Thyroid gland (tissue), 4 donors: Measurements from ENCODE around the gene PGK1. TPM values are rescaled to one million over a fixed set of nuclear protein-coding genes. Genes with fewer than 3 reads are reported as not detected.

Source experiments
- DNase-seq, 2 donors: peaks; one replicate each; pipeline ENCODE4 v3.0.0-alpha.2; 2019
- H3K27ac ChIP-seq, 3 donors: fragments of 200-600 bp; sonication (generic); 1 replicate in 2 of 3; 2 replicates in 1 of 3; pipeline ENCODE4 v1.5.1; 2016 to 2019; ENCODE audit warnings: mild to moderate bottlenecking in 1 of 3, moderate library complexity in 1 of 3
- H3K27me3 ChIP-seq: fragments of 200-600 bp; sonication (generic); one replicate; pipeline ENCODE4 v1.5.1; 2019
- H3K36me3 ChIP-seq, 2 donors: fragments of 200-600 bp; sonication (generic); one replicate each; pipeline ENCODE4 v1.5.1; 2016 to 2019
- H3K4me1 ChIP-seq, 2 donors: fragments of 200-600 bp; sonication (generic); one replicate each; pipeline ENCODE4 v1.5.1; 2017 to 2019
- H3K4me3 ChIP-seq, 3 donors: fragments of 200-600 bp; sonication (generic); replicated peaks in 1 of 3; 1 replicate in 2 of 3; 2 replicates in 1 of 3; pipeline ENCODE4 v1.5.1; 2016; ENCODE audit warnings: mild to moderate bottlenecking in 1 of 3
- H3K9me3 ChIP-seq: fragments of 200-600 bp; sonication (generic); one replicate; pipeline ENCODE4 v1.5.1; 2017
- CTCF ChIP-seq, 6 experiments: fragments of 200-600 bp in 3 of 6; fragments of 450-650 bp in 3 of 6; sonication (generic) in 3 of 6; IDR thresholded peaks; one replicate each; pipeline ENCODE4 v1.5.1; 2016 to 2019; ENCODE audit warnings: antibody characterized with exemption in 6 of 6, mild to moderate bottlenecking in 2 of 6, inconsistent platforms in 1 of 6, moderate library complexity in 1 of 6
- POLR2A ChIP-seq, 2 donors: fragments of 450-650 bp; IDR thresholded peaks; one replicate each; pipeline ENCODE4 v1.6.1; 2017; ENCODE audit warnings: antibody characterized with exemption in 2 of 2, mild to moderate bottlenecking in 2 of 2, moderate library complexity in 1 of 2
- WGBS, 2 donors: methylation state at CpG; one replicate each; pipeline ENCODE4 v1.1.5; 2017; 5-methylcytosine and 5-hydroxymethylcytosine counted together
- intact Hi-C: fragments of 100-400 bp; cut with DNase I; formaldehyde crosslinking; loops from one replicate; pipeline ENCODE4 v1.15.1; 2023
- total RNA-seq, 4 donors: library from RNA; depleted of rRNA; stranded (reverse); fragments of >200 nt; gene quantifications; one replicate each; pipeline ENCODE4 v1.2.3, GENCODE V29; 2016

PGK1 gene
- total RNA-seq, 4 donors from 2014 or later, result 110 to 252 (median 197) TPM

GRCh38 chrX:78105944-78106650 lies 2.0 kb downstream of the PGK1 start:
- intact Hi-C loops, result no loop called here
- TF ChIP-seq POLR2A (IDR thresholded peaks at IDR 0.05), result no peak
- no peak for TF ChIP-seq CTCF (IDR thresholded peaks at IDR 0.05)

DNA sequence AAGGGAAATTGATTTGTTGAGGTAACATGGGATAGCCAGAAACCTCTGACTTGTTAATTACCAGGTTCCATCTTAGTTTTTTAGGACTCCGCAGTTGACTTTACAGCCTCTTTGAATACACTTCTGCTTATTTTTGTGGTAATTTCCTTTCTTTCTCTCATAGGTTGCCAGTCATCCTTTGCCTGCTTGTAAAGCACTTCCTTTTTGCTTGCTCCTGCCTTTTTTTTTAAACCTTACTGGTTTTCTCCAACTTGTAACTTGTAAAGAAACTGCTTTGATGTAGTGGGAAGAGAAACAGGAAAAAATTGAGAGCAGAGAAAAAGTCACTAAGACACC lies 2.6 kb downstream of the PGK1 start:
- 72 to 96% methylated on average over 1 of the region's 1 CpG for WGBS, 2 donors
- peaks cover 15 to 23% of the 10 kb centered on the region in 2 donors for H3K4me1 ChIP-seq

More at GRCh38 chrX:78105944-78106650, 2.0 kb downstream of the PGK1 start:
- 56 to 62% methylated on average over 11 of the region's 11 CpGs for WGBS, 2 donors
- no peaks in the 10 kb centered on the region for H3K27me3 ChIP-seq
- H3K4me1 ChIP-seq, result peaks cover 15 to 23% of the 10 kb centered on the region in 2 donors
- H3K4me3 ChIP-seq, result peak overlapping the region in 1 of 3 donors; percentile 11
- H3K27ac ChIP-seq, result peak overlapping the region in 2 of 3 donors; percentile 18 to 89
- no peak for DNase-seq
- H3K9me3 ChIP-seq, result no peaks in the 10 kb centered on the region
- H3K36me3 ChIP-seq, result peaks cover 0 to 2% of the 10 kb centered on the region in 2 donors

GRCh38 chrX:78109458-78109857 lies 5.4 kb downstream of the PGK1 start:
- Histone ChIP-seq H3K4me3 (no peak overlapping the region), H3K9me3 (no peaks in the 10 kb centered on the region), H3K4me1 (peaks cover 15 to 23% of the 10 kb centered on the region in 2 donors), H3K27me3 (no peaks in the 10 kb centered on the region), H3K27ac (no peak overlapping the region), H3K36me3 (peaks cover 11 to 15% of the 10 kb centered on the region in 2 donors)
- no peak for DNase-seq
- WGBS, 2 donors, result 90 to 95% methylated on average over 2 of the region's 2 CpGs
- TF ChIP-seq POLR2A (IDR thresholded peaks at IDR 0.05) (no peak), CTCF (IDR thresholded peaks at IDR 0.05) (no peak)
- intact Hi-C loops, result no loop called here

More for the DNA sequence above, 2.6 kb downstream of the PGK1 start:
- no peaks in the 10 kb centered on the region for H3K27me3 ChIP-seq
- no peak overlapping the region for H3K4me3 ChIP-seq
- H3K36me3 ChIP-seq, result peaks cover 0 to 4% of the 10 kb centered on the region in 2 donors
- intact Hi-C loops, result no loop called here
- H3K9me3 ChIP-seq, result no peaks in the 10 kb centered on the region
- H3K27ac ChIP-seq, result no peak overlapping the region
- TF ChIP-seq POLR2A (IDR thresholded peaks at IDR 0.05) (no peak), CTCF (IDR thresholded peaks at IDR 0.05) (no peak)
- DNase-seq, result no peak

DNA sequence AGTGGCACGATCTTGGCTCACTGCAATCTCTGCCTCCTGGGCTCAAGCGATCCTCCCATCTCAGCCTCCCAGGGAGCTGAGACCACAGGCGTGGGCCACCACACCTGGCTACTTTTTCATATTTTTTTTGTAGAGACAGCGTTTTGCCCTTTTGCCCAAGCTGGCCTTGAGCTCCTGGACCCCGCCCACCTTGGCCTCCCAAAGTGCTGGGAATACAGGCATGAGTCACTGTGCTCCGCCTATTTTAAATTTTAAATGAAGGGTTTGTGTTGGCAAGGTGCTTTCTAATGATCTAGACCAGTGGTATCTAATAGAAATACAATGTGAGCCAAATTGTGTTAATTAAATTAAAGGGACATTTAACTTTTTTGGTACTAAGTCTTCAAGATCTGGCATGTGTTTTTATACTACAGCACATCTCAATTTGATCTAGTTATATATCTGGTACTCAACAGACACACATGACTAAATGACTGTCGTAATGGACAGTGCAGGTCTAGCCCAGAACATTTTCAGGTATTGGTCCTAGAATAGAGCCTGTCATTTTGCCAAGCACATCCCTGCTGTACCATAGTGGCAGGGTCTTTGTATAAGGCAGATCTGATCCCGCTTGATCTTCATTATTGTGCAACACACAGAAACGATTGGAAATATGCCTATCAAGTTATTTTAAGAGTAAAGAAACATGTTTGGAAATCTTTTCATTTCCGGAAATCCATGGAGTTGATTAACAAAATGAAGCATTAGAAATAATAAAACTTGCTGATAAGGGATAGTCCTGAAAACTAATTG lies 7.3 kb downstream of the PGK1 start:
- WGBS, 2 donors, result 92 to 93% methylated on average over 10 of the region's 10 CpGs
- H3K27ac ChIP-seq, result no peak overlapping the region
- intact Hi-C loops, result no loop called here
- no peaks in the 10 kb centered on the region for H3K9me3 ChIP-seq
- peaks cover 7 to 16% of the 10 kb centered on the region in 2 donors for H3K4me1 ChIP-seq
- no peak for DNase-seq
- no peaks in the 10 kb centered on the region for H3K27me3 ChIP-seq
- no peak overlapping the region for H3K4me3 ChIP-seq
- peaks cover 19 to 34% of the 10 kb centered on the region in 2 donors for H3K36me3 ChIP-seq
- TF ChIP-seq POLR2A (IDR thresholded peaks at IDR 0.05) (no peak), CTCF (IDR thresholded peaks at IDR 0.05) (no peak)

- H3K9me3 ChIP-seq, result no peaks in the 10 kb centered on the region
- peaks cover 44 to 46% of the 10 kb centered on the region in 2 donors for H3K36me3 ChIP-seq
- intact Hi-C loops, result no loop called here
- no peak overlapping the region for H3K4me3 ChIP-seq
- no peak for DNase-seq
- H3K27ac ChIP-seq, result no peak overlapping the region
- TF ChIP-seq CTCF (IDR thresholded peaks at IDR 0.05), result no peak
- no peak for TF ChIP-seq POLR2A (IDR thresholded peaks at IDR 0.05)
- H3K27me3 ChIP-seq, result no peaks in the 10 kb centered on the region
- no peaks in the 10 kb centered on the region for H3K4me1 ChIP-seq
These were observed 12.3 kb downstream of the PGK1 start for GRCh38 chrX:78116365-78116764.
